ENCODE results near the gene CCR6.
"Not testable (repeated sequence)": the region's sequence is repeated elsewhere in the genome, so short reads cannot be mapped to it uniquely, and the experiment has no call there.

The CCR6 gene

GRCh38 chr6:167122827-167123657, at the start of gene CCR6:
CCR6 (plus strand) TSS chr6:167123096; CDS start chr6:167136135, 13,039 bp downstream.
- no peak for DNase-seq

- no peak for DNase-seq
Measured at GRCh38 chr6:167073679-167074274, 49.1 kb upstream of the CCR6 start.

- DNase-seq, result no peak
Measured at GRCh38 chr6:167077241-167077932, 45.5 kb upstream of the CCR6 start.

GRCh38 chr6:167078745-167079144, 44.2 kb upstream of the CCR6 start:
- no peak for DNase-seq

GRCh38 chr6:167079853-167080297, 43.0 kb upstream of the CCR6 start:
- DNase-seq, result peak; percentile 74

- DNase-seq, result no peak
Measured at GRCh38 chr6:167087857-167088354, 35.0 kb upstream of the CCR6 start.

GRCh38 chr6:167088741-167089140, 34.2 kb upstream of the CCR6 start:
- not testable (repeated sequence) for DNase-seq

- DNase-seq, result no peak
Measured at GRCh38 chr6:167089243-167090142, 33.4 kb upstream of the CCR6 start.

- DNase-seq, result no peak
Measured at GRCh38 chr6:167090171-167090570, 32.7 kb upstream of the CCR6 start.

- DNase-seq, result peak; percentile 67
Measured at GRCh38 chr6:167091026-167091804, 31.7 kb upstream of the CCR6 start.

GRCh38 chr6:167091805-167092107, 31.1 kb upstream of the CCR6 start:
- no peak for DNase-seq

- no peak for DNase-seq
Measured at GRCh38 chr6:167092672-167093339, 30.1 kb upstream of the CCR6 start.

GRCh38 chr6:167093406-167093921, 29.4 kb upstream of the CCR6 start:
- no peak for DNase-seq

GRCh38 chr6:167093922-167094432, 28.9 kb upstream of the CCR6 start:
- DNase-seq, result peak; percentile 82

GRCh38 chr6:167094436-167094819, 28.5 kb upstream of the CCR6 start:
- DNase-seq, result no peak

- peak; percentile 51 for DNase-seq
Measured at GRCh38 chr6:167094820-167095637, 27.9 kb upstream of the CCR6 start.

- DNase-seq, result no peak
Measured at GRCh38 chr6:167095888-167096287, 27.0 kb upstream of the CCR6 start.

GRCh38 chr6:167096991-167097390, 25.9 kb upstream of the CCR6 start:
- no peak for DNase-seq

- no peak for DNase-seq
Measured at GRCh38 chr6:167097770-167098169, 25.1 kb upstream of the CCR6 start.

- DNase-seq, result peak; percentile 58
Measured at GRCh38 chr6:167098825-167099225, 24.1 kb upstream of the CCR6 start.

Data from CD4-positive, alpha-beta T cell treated with Interleukin-21 for 1 hour (primary cell).